Measurements from ENCODE around the gene C9orf152. TPM values are rescaled to one million over a fixed set of nuclear protein-coding genes. Genes with fewer than 3 reads are reported as not detected.
"Not testable (repeated sequence)": the region's sequence is repeated elsewhere in the genome, so short reads cannot be mapped to it uniquely, and the experiment has no call there.

C9orf152 gene
- total and polyA plus RNA-seq, 8 donors: 6.7 to 19.5 (median 10.6) TPM

- peak overlapping the region; percentile 38 to 84 for H3K27ac ChIP-seq
- H3K36me3 ChIP-seq: no peaks in the 10 kb centered on the region
- no peak for TF ChIP-seq CTCF (IDR thresholded peaks at IDR 0.05)
- intact Hi-C loops (cut with DNase I): no loop called here
- H3K27me3 ChIP-seq: no peaks in the 10 kb centered on the region
- H3K4me3 ChIP-seq: peak overlapping the region; percentile 13 to 30
- H3K4me1 ChIP-seq: no peaks in the 10 kb centered on the region
- DNase-seq (peak in 3 of 4 donors; percentile 75 to 85 (median 81)), ATAC-seq (peak; percentile 89)
- no peaks in the 10 kb centered on the region for H3K9me3 ChIP-seq
These were observed 803 bp downstream of the C9orf152 start for GRCh38 chr9:110207071-110207641.

GRCh38 chr9:110206389-110206788 lies 1.6 kb downstream of the C9orf152 start:
- H3K27me3 ChIP-seq: no peaks in the 10 kb centered on the region
- H3K4me1 ChIP-seq: no peaks in the 10 kb centered on the region
- TF ChIP-seq CTCF (IDR thresholded peaks at IDR 0.05): no peak
- H3K36me3 ChIP-seq: no peaks in the 10 kb centered on the region
- H3K27ac ChIP-seq: peak overlapping the region; percentile 38 to 84
- intact Hi-C loops (cut with DNase I): no loop called here
- ATAC-seq: peak; percentile 30
- H3K9me3 ChIP-seq: no peaks in the 10 kb centered on the region
- DNase-seq: no peak
- peak overlapping the region; percentile 13 to 30 for H3K4me3 ChIP-seq

- peak overlapping the region; percentile 2 to 30 for H3K4me3 ChIP-seq
- ATAC-seq: peak; percentile 19
- H3K27ac ChIP-seq: peak overlapping the region in 1 of 2 donors; percentile 84
- H3K4me1 ChIP-seq; intact Hi-C loops (cut with DNase I); DNase-seq; H3K27me3 ChIP-seq; H3K9me3 ChIP-seq; H3K36me3 ChIP-seq: not testable (repeated sequence)
These were observed 2.3 kb downstream of the C9orf152 start for GRCh38 chr9:110205612-110206011.

- ATAC-seq: no peak
These were observed 5.7 kb downstream of the C9orf152 start for GRCh38 chr9:110202232-110202631.

GRCh38 chr9:110199643-110200042 lies 8.3 kb downstream of the C9orf152 start:
- peak; percentile 76 for ATAC-seq
- Histone ChIP-seq H3K36me3 (no peaks in the 10 kb centered on the region), H3K4me3 (no peak overlapping the region), H3K27ac (peak overlapping the region in 1 of 2 donors; percentile 39), H3K4me1 (peaks cover 0 to 6% of the 10 kb centered on the region in 2 donors), H3K27me3 (no peaks in the 10 kb centered on the region), H3K9me3 (no peaks in the 10 kb centered on the region)
- no peak for TF ChIP-seq CTCF (IDR thresholded peaks at IDR 0.05)
- no peak for DNase-seq
- intact Hi-C loops (cut with DNase I): no loop called here

More at GRCh38 chr9:110202232-110202631, 5.7 kb downstream of the C9orf152 start:
- Histone ChIP-seq H3K27me3 (no peaks in the 10 kb centered on the region), H3K36me3 (no peaks in the 10 kb centered on the region), H3K4me1 (no peaks in the 10 kb centered on the region), H3K27ac (no peak overlapping the region), H3K4me3 (no peak overlapping the region), H3K9me3 (no peaks in the 10 kb centered on the region)
- no peak for DNase-seq
- TF ChIP-seq CTCF (IDR thresholded peaks at IDR 0.05): no peak
- intact Hi-C loops (cut with DNase I): no loop called here

- ATAC-seq (no peak), DNase-seq (no peak)
- Histone ChIP-seq H3K36me3 (no peaks in the 10 kb centered on the region), H3K4me3 (no peak overlapping the region), H3K27me3 (no peaks in the 10 kb centered on the region), H3K27ac (no peak overlapping the region), H3K9me3 (no peaks in the 10 kb centered on the region), H3K4me1 (peaks cover 7 to 19% of the 10 kb centered on the region in 2 donors)
- intact Hi-C loops (cut with DNase I): no loop called here
- no peak for TF ChIP-seq CTCF (IDR thresholded peaks at IDR 0.05)
These were observed 9.6 kb downstream of the C9orf152 start for GRCh38 chr9:110198357-110198756.

Data from left lung (tissue), 10 donors.